NCI-H1092 treated with DMSO at 0.1 percent for 48 hours (cell line): ENCODE measurements around the gene APOBEC3B.
"Not testable (repeated sequence)": the region's sequence is repeated elsewhere in the genome, so short reads cannot be mapped to it uniquely, and the experiment has no call there.

Experiments
- DNase-seq: peaks from one replicate; lab custom pipeline; 2025; lab: John Stamatoyannopoulos, UW

APOBEC3B gene

DNA sequence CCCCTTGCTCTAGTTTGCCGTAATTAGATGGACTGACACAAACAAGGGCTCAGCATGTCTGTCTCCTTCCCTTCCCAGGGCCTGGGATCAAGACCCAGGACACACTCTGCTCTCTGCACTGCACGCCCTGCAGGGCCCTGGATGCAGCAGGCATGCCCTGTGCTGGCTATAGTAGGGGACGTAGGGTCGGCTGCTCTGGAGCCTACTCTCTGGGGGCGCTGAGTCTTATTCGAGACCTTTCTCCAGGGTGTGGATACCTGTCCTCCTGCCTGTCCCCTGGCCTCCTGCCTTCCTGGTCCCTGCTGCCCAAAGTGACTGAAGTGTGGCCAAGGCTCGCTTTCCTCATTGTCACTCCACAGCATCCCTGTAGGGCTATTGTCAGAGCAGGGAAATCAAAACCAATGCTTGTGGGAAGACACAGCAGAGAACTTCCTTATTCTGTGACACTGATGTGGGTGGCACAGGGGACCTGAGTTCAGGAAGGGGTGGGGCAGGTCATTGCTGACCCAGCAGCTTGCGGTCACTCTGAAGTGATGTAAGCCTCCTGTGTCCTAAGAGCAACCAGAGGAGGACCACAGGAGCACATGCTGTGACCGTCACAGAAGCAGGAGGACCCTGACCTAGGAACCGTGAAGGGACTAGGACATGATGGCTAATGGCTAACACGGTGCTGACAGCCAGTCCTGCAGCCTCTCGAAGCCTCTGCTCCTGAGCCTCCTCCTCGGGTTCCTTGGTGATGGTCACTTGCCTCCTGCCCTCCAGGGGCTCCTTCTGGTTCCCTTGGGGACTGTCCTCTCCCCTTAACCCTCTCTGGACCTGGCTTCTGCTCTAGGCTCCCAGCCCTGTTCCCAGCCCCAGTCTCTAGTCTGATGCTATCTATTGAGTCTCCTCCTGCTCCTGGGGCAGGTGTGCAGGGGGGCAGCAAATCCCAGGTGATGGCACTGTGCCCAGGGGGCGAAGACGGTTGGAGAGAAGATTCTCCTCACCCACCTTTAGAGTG lies 14.4 kb upstream of the APOBEC3B start:
- no peak for DNase-seq

DNA sequence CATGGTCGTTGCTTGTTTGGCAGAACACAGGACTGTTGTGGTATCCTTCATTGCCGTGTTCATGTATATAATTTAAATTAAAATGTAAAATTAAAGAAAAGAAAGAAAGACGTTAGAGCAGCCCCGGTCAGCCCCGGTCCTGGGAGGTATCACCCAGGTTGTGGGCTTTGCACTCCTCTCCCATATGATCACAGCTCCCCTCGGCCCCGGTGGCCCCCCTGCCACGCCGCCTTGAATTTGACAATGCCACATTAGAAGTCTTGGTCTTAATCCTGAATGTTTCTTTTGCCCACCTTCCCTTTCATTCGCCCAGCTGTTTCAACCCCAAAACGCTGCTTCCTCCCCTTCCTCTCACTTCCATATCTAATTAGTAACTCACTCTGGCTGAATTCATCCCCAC lies 13.3 kb upstream of the APOBEC3B start:
- DNase-seq: no peak

GRCh38 chr22:38970551-38970950 lies 11.6 kb upstream of the APOBEC3B start:
- DNase-seq: no peak

DNA sequence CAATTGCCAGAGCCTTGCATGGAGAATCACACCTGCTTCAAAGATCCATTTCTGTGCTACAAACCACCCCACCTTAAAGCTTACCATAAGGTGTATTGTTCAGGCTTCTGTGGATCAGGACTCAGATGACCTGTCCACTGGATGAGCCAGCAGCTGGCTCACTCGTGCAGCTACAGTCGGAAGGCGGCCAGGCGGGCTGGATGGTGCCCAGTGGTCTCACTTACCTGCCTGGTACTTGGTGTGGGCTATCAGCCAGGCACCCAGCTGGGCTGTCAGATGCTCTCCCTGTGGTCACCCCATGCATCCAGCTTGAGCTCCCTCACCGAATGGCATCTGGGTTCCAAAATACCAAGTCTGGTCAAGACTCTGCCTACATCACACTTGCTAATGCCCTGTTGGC lies 10.9 kb upstream of the APOBEC3B start:
- DNase-seq: no peak

GRCh38 chr22:38971791-38972190 lies 10.4 kb upstream of the APOBEC3B start:
- no peak for DNase-seq

- DNase-seq: no peak
These were observed 9.6 kb upstream of the APOBEC3B start for GRCh38 chr22:38972558-38972957.

- no peak for DNase-seq
These were observed 8.6 kb upstream of the APOBEC3B start for GRCh38 chr22:38973289-38974169.

GRCh38 chr22:38974170-38974825 lies 7.8 kb upstream of the APOBEC3B start:
- no peak for DNase-seq

DNA sequence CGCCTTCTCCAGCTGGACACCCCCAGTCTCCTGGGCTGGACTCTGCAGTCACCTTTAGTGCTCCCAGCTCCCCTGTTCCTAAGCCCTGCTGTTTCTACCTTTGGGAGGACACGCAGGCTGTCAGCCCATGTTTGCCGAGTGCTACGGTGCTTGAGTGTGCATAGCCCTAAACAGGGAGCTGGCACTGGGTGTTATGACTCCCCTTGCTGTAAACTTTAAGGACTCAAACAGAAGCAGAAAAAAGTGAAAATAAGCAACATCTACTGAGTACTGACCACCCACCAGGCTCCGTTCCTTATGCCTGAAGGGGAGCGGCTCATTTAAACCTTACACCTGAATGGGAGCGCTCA lies 7.3 kb upstream of the APOBEC3B start:
- DNase-seq: no peak

DNA sequence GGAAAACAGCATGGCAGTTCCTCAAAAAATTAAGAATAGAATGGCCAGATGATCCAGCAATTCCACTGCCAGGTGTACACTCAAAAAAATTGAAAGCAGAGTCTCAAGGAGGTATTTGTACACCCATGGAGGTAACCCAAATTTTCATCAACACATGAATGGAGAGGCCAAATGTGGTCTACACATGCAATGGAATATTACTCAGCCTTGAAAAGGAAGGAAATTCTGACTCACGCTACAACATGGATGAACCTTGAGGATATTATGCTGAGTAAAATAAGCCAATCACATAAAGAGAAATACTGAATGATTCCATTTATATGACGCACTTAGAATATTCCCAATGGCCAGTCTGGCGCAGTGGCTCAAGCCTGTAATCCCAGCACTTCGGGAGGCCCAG lies 4.9 kb upstream of the APOBEC3B start:
- DNase-seq: not testable (repeated sequence)

GRCh38 chr22:38980587-38980986 lies 1.6 kb upstream of the APOBEC3B start:
- DNase-seq: not testable (repeated sequence)

GRCh38 chr22:38981005-38981991 lies 849 bp upstream of the APOBEC3B start:
- no peak for DNase-seq

- no peak for DNase-seq
These were observed 2.1 kb downstream of the APOBEC3B start for GRCh38 chr22:38984224-38984623.

DNA sequence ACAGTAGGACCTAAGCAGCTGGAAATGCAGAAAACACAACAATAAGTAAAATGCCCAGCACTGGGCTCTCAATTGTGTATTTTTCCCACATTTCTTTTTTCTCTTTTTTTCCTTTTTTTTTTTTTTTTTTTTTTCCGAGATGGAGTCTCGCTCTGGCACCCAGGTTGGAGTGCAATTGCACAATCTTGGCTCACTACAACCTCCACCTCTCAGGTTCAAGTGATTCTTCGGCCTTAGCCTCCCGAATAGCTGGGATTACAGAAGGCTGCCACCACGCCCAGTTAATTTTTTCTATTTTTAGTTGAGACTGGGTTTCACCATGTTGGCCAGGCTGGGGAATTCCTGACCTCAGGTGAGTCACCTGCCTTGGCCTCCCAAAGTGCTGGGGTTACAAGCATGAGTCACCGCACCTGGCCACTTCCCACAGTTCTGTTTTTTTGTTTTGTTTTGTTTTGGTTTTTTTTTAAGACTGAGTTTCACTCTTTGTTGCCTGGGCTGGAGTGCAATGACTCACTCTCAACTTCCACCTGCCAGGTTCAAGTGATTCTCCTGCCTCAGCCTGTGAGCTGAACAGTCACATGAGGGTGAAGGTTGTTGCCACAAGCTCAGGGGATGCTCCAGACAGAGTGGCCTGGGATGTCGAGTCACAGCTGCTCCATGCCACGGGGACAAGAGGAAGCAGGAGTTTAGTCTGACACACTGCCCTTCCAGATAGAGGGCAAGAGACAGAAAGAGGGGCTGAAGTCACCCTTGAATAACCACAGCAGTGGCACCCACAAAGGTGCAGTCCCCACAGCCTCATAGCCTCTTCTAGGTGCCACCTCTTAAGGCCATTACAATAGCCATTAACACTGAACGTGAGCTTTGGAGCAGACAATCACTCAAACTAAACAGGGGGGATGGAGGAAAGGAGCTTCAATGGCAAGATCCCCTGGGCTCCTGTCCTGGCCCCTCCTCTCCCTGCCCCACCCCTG lies 2.9 kb downstream of the APOBEC3B start:
- DNase-seq: not testable (repeated sequence)

- no peak for DNase-seq
These were observed 4.5 kb downstream of the APOBEC3B start for GRCh38 chr22:38986629-38987028.

- DNase-seq: no peak
These were observed 5.2 kb downstream of the APOBEC3B start for GRCh38 chr22:38987171-38987895.

DNA sequence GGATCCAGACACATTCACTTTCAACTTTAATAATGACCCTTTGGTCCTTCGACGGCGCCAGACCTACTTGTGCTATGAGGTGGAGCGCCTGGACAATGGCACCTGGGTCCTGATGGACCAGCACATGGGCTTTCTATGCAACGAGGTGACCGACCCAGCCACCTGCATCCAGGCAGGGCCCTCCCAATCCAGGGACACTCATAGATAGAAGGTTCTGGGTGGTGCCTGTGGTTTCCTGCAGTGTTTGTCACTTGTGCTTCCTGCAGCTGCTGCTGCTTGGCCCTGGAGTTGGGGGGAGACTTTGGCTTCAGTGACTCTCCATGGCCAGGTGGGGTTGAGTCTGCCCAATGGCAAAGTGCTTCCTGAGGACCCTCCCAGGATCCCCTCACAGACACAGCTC lies 7.3 kb downstream of the APOBEC3B start:
- DNase-seq: no peak

- not testable (repeated sequence) for DNase-seq
These were observed 10.8 kb downstream of the APOBEC3B start for GRCh38 chr22:38992871-38993371.

- no peak for DNase-seq
These were observed 14.0 kb downstream of the APOBEC3B start for GRCh38 chr22:38996105-38996504.
